Frontal cortex (tissue), 4 donors: ENCODE results near the gene SLC44A5. TPM values are rescaled to one million over a fixed set of nuclear protein-coding genes. Genes with fewer than 3 reads are reported as not detected.

ENCODE experiments used
- DNase-seq, 2 donors: peaks; one replicate each; pipeline ENCODE4 v3.0.0; 2012; ENCODE audit warnings: low spot score in 2 of 2
- FAIRE-seq: peaks from 2 replicates; lab custom pipeline; 2012; peaks lifted over from hg19 to GRCh38; lab: Jason Lieb, UNC
- small RNA-seq: library from RNA; depleted of rRNA; stranded (forward); fragments of <200 nt; gene quantifications from one replicate; pipeline ENCODE3, GENCODE V24; 2014
- total RNA-seq: library from RNA; depleted of rRNA; stranded (reverse); fragments of >200 nt; gene quantifications from one replicate; pipeline ENCODE4 v1.2.3, GENCODE V29; 2014
- donor health status: control.
- donor health status: control.
- donor health status: control.

SLC44A5 gene
- total RNA-seq, 1 donor from 2014 or later: 162 TPM

DNA sequence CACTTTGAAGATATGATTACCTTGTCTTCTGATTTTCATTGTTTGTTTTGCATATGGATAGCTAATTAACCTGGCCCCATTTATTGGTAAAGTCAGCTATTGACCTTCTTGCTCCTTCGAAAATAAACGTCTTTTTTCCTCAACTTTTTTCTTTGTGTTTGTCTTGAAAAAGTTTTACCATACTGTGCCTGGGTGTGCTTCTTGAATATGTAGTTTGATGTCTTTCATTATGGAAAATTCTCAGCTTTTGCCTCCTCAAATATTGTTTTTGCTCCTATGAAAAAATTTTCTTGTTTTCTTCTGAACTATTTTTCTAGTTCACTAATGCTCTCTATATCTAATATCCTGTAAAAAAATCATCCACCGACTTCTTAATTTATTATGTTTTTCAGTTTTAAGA is 451.8 kb downstream of the SLC44A5 start:
- DNase-seq: no peak

More for the DNA sequence above, 451.8 kb downstream of the SLC44A5 start:
- no peak for FAIRE-seq

Small RNA genes lying within 50 kb of the gene (small RNA-seq; reads per million reads assigned to genes)
- gene RNU6-503P (not detected), gene RNU6-622P (not detected)

Other genes with a start within 250 kb of the SLC44A5 start
- 54.2 TPM for gene ACADM, start 113.6 kb upstream of the SLC44A5 start, total RNA-seq
- 54.2 TPM for gene RABGGTB, start 175.1 kb upstream of the SLC44A5 start, total RNA-seq
- 1.6 TPM for gene MSH4, start 185.8 kb upstream of the SLC44A5 start, total RNA-seq